Central memory CD4-positive, alpha-beta T cell (primary cell): ENCODE measurements around the gene OPRD1.
A peak's percentile ranks its signal among the peaks of the same experiment; 100 is the strongest.

Source experiments
- DNase-seq: peaks from one replicate; pipeline ENCODE4 v3.0.0; 2022

OPRD1 gene

GRCh38 chr1:28914228-28915030, 102.5 kb downstream of the OPRD1 start, which contains the start of gene EPB41:
Gene EPB41 (plus strand): TSS chr1:28914569. CDS start chr1:28987438, 72,869 bp downstream.
- DNase-seq = peak; percentile 86

- peak; percentile 55 for DNase-seq
These were observed 103.3 kb downstream of the OPRD1 start for GRCh38 chr1:28915031-28915895.

- no peak for DNase-seq
These were observed 105.8 kb downstream of the OPRD1 start for GRCh38 chr1:28917757-28918118.
